NB4 (cell line): ENCODE results near the gene CREB3L2.

Experiments
- MYC ChIP-seq: IDR thresholded peaks from 2 replicates; pipeline ENCODE4 v1.6.1; 2011; ENCODE audit warnings: low read depth, low read length
- POLR2A ChIP-seq: IDR thresholded peaks from 2 replicates; pipeline ENCODE4 v1.6.1; 2011; ENCODE audit warnings: mild to moderate bottlenecking; ENCODE audit not compliant: insufficient read length; ENCODE audit errors: extremely low read depth
- TF ChIP-seq, protein P1 (sequence below): IDR thresholded peaks from one replicate; pipeline ENCODE4 v1.5.1; 2012; ENCODE audit warnings: low read depth, low read length

DNA sequence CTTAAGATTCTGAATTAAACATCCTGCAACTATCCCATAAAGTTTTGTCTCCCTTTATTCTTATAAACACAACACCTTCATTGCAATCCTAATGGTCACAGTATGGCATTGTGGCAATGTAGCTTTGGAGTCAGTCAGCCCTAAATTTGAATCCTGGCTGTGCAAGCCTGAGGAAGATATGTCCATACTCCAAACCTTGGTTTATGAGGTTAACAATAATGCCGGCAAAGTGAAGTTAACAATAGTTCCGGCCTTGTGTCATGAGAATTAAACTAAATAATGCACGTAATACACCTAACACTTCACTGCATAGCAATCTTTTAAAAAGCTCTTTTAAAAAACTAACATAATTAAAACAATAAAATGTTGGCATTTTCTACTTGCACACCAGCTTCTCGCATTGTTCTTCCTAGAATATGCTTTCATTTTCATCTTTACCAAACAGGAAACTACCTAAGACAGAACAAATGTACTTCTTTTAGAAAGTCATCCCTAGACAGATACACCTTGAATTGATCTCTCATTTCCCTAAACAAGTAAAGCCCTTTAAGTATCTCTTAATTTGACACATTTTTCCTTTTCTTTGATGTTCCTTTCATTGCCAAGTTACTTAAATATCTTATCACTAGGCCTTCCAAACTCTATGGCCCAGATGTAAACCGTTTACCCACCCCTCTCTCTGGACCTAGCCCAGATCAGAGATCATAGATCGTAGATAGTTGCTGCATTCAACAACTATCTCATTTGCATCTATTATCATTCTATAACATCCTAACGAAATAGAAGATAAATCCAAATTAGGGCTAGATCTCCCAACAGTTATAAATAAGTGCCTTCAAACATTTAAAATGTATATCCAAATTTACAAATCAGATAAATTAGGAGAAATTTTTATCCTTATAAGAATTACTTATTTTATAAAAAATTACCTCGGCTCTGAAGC is 66.7 kb downstream of the CREB3L2 start:
- TF ChIP-seq, protein P1, sequence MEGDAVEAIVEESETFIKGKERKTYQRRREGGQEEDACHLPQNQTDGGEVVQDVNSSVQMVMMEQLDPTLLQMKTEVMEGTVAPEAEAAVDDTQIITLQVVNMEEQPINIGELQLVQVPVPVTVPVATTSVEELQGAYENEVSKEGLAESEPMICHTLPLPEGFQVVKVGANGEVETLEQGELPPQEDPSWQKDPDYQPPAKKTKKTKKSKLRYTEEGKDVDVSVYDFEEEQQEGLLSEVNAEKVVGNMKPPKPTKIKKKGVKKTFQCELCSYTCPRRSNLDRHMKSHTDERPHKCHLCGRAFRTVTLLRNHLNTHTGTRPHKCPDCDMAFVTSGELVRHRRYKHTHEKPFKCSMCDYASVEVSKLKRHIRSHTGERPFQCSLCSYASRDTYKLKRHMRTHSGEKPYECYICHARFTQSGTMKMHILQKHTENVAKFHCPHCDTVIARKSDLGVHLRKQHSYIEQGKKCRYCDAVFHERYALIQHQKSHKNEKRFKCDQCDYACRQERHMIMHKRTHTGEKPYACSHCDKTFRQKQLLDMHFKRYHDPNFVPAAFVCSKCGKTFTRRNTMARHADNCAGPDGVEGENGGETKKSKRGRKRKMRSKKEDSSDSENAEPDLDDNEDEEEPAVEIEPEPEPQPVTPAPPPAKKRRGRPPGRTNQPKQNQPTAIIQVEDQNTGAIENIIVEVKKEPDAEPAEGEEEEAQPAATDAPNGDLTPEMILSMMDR, result no peak
- TF ChIP-seq MYC, result no peak
- TF ChIP-seq POLR2A, result no peak
